ENCODE results near the gene CTNNA1. TPM values are rescaled to one million over a fixed set of nuclear protein-coding genes. Genes with fewer than 3 reads are reported as not detected.

CTNNA1 gene
- total and polyA plus RNA-seq, 8 donors: 53.9 to 193 (median 108) TPM

DNA sequence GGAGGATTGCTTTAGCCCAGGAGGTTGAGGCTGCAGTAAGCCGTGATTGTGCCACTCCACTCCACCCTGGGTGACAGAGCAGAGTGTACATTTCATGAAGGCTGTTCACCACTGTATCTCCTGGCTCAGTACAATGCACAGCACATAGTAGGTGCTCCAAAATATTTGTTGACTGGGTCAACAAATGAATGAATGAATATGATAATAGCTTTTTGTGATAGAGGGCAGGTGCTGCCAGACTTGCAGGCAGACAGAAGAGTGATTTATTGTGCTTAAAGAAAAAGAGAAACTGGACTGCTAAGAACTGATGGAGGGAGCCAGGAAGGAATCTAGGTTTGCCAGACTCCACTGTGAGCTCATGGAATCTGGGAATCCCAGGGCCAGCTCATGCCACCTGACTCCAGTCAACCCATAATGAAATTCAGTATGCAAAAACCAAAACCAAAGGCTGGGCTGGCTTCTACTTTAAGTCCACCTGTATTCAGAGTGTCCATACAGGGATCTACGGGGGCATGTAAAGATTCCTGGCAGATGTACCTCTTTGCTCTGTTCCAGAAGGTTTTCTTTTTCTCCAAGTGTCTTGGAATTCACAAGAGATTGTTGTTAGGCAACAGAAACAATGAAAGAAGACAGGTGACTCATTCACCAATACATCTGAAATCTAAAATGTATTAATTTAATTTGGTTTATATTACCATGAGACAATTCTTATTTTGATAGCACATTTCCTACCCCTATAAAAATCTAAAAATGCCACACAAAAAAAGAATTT is 15.5 kb upstream of the CTNNA1 start:
- Histone ChIP-seq H3K36me3 (no peaks in the 10 kb centered on the region), H3K9me3 (no peaks in the 10 kb centered on the region), H3K4me1 (no peaks in the 10 kb centered on the region), H3K27me3 (no peaks in the 10 kb centered on the region), H3K27ac (no peak overlapping the region), H3K4me3 (no peak overlapping the region)
- intact Hi-C loops (cut with DNase I): no loop called here
- 93% methylated on average over 2 of the region's 2 CpGs for WGBS, 2 donors
- ATAC-seq (no peak), FAIRE-seq (no peak), DNase-seq (no peak)
- no peak for TF ChIP-seq CTCF (IDR thresholded peaks at IDR 0.05)

DNA sequence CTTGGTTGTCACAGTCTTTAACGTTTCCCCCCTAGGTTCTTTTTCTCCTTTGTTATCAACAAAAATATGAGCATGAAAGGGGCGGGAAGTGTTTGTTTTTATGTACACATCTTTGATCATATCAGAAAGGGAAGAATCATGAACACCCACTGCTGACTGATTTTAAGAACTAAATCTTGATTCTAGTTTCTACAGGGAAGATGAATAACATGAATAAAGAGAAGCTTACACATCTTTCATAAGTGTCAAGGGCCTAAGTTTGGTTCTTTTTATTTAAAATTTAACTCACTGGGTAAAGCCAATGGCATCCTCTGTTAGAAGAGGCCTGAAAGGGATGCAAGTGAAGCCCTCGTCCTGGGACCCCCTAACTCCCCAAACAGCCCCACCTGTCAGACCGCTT is 14.8 kb upstream of the CTNNA1 start:
- no peaks in the 10 kb centered on the region for H3K4me1 ChIP-seq
- H3K36me3 ChIP-seq: no peaks in the 10 kb centered on the region
- TF ChIP-seq CTCF (IDR thresholded peaks at IDR 0.05): no peak
- intact Hi-C loops (cut with DNase I): no loop called here
- DNase-seq (no peak), ATAC-seq (no peak), FAIRE-seq (no peak)
- no peaks in the 10 kb centered on the region for H3K9me3 ChIP-seq
- WGBS, 2 donors: 72% methylated on average over 4 of the region's 4 CpGs
- no peak overlapping the region for H3K27ac ChIP-seq
- H3K27me3 ChIP-seq: no peaks in the 10 kb centered on the region
- no peak overlapping the region for H3K4me3 ChIP-seq

- intact Hi-C loops (cut with DNase I): no loop called here
- no peak for TF ChIP-seq CTCF (IDR thresholded peaks at IDR 0.05)
- FAIRE-seq (no peak), ATAC-seq (no peak), DNase-seq (no peak)
- Histone ChIP-seq H3K27ac (no peak overlapping the region), H3K36me3 (no peaks in the 10 kb centered on the region), H3K4me1 (no peaks in the 10 kb centered on the region), H3K27me3 (no peaks in the 10 kb centered on the region), H3K9me3 (no peaks in the 10 kb centered on the region), H3K4me3 (no peak overlapping the region)
- 96% methylated on average over 1 of the region's 1 CpG for WGBS, 2 donors
Observed at GRCh38 chr5:138739938-138740337, 13.3 kb upstream of the CTNNA1 start.

- no peak overlapping the region for H3K27ac ChIP-seq
- no peak for FAIRE-seq
- H3K4me1 ChIP-seq: no peaks in the 10 kb centered on the region
- TF ChIP-seq CTCF (IDR thresholded peaks at IDR 0.05): no peak
- H3K36me3 ChIP-seq: no peaks in the 10 kb centered on the region
- WGBS, 2 donors: 85 to 87% methylated on average over 4 of the region's 4 CpGs
- H3K27me3 ChIP-seq: no peaks in the 10 kb centered on the region
- no peak for DNase-seq
- H3K4me3 ChIP-seq: no peak overlapping the region
- peak in 1 of 4 donors; percentile 28 for ATAC-seq
- intact Hi-C loops (cut with DNase I): no loop called here
- no peaks in the 10 kb centered on the region for H3K9me3 ChIP-seq
Observed at GRCh38 chr5:138743484-138743883, 9.7 kb upstream of the CTNNA1 start.

DNA sequence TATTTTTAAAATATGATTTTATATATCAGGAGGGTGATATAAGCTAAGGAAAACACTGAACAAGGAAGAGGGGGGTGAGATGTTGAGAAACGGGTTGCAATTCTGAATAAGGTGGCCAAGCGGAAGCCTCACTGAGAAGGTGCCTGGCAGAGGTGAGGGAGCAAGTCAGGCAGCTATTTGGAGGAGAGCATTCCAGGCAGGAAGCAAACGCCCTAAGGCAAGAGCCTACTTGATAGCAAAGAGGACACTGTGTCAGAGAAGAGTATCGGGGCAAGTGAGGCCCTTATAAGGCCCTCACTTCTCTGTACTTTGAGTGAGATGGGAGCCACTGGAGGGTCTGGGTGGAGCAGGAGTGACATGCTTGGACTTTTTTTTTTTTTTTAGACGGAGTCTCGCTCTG is 8.0 kb upstream of the CTNNA1 start:
- no peaks in the 10 kb centered on the region for H3K4me1 ChIP-seq
- no peak for DNase-seq
- no peak for FAIRE-seq
- no peaks in the 10 kb centered on the region for H3K27me3 ChIP-seq
- no peak overlapping the region for H3K27ac ChIP-seq
- WGBS, 2 donors: 93 to 97% methylated on average over 6 of the region's 6 CpGs
- no peak for ATAC-seq
- no peak overlapping the region for H3K4me3 ChIP-seq
- intact Hi-C loops (cut with DNase I): no loop called here
- H3K36me3 ChIP-seq: no peaks in the 10 kb centered on the region
- no peaks in the 10 kb centered on the region for H3K9me3 ChIP-seq
- no peak for TF ChIP-seq CTCF (IDR thresholded peaks at IDR 0.05)

All from pancreas (tissue), 10 donors.